IMR-90 (cell line): ENCODE data around the gene MEGF10.

Source experiments
- CTCF ChIP-seq: conservative IDR thresholded peaks from 2 replicates; pipeline ENCODE4 v1.5.1; 2012; ENCODE audit warnings: mild to moderate bottlenecking, low read depth, low read length, improper control_type of control experiment
- MAFK ChIP-seq: IDR thresholded peaks from 2 replicates; pipeline ENCODE4 v1.6.1; 2012; ENCODE audit warnings: low read depth, low read length, improper control_type of control experiment
- MAZ ChIP-seq: IDR thresholded peaks from 2 replicates; pipeline ENCODE4 v1.6.1; 2012; ENCODE audit warnings: low read depth, mild to moderate bottlenecking, low read length, improper control_type of control experiment, moderate library complexity, borderline replicate concordance
- POLR2A ChIP-seq: IDR thresholded peaks from 2 replicates; pipeline ENCODE4 v1.6.1; 2012; ENCODE audit warnings: mild to moderate bottlenecking, low read depth, low read length
- RAD21 ChIP-seq: IDR thresholded peaks from 2 replicates; pipeline ENCODE4 v1.6.1; 2012; ENCODE audit warnings: low read length, improper control_type of control experiment

GRCh38 chr5:127441799-127442484, 151.3 kb downstream of the MEGF10 start:
- TF ChIP-seq POLR2A: no peak
- TF ChIP-seq MAFK: no peak
- TF ChIP-seq CTCF: peak; percentile 42
- no peak for TF ChIP-seq MAZ
- peak; percentile 36; the same call in 1 of the 2 replicates for TF ChIP-seq RAD21
